GM18951 (cell line): ENCODE measurements around the gene CPA4.
"Not testable (repeated sequence)": the region's sequence is repeated elsewhere in the genome, so short reads cannot be mapped to it uniquely, and the experiment has no call there.

ENCODE experiments used
- POLR2A ChIP-seq: IDR thresholded peaks from 4 replicates; pipeline ENCODE4 v1.6.1; 2011; ENCODE audit warnings: mild to moderate bottlenecking; ENCODE audit not compliant: insufficient read length, insufficient read depth; ENCODE audit errors: extremely low read depth
- in situ Hi-C: fragments of 300-500 bp; cut with MboI; formaldehyde crosslinking; loops from one replicate; pipeline ENCODE4 v1.12.0; 2022; ENCODE audit warnings: low sequenced_read_pairs, mixed read lengths, inconsistent platforms; ENCODE audit not compliant: unreplicated experiment

Gene CPA4

DNA sequence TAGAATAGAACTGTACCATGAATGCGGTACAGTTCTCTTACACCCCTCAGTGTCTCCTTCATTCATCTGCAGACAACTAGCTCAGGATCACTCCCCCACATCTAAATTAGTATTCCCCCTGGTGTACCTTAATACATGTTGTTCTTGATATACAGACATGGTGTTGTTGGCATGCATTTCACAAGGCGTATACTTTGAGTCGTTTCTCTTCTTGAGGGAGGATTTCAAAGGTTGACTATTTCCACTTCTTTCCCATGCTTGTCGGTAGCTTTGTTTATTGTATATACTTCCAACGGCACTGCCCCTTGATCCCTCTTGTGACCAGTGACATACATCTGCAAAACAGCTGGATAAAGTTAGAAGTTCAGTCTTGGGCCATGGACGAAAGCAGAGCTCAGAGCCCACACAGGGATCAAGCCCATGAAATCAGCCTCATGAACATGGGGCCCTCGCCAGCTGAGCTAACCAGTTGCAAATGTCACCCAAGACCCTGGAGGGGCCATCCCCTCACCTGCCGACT is 8.6 kb downstream of the CPA4 start:
- in situ Hi-C loops = no loop called here
- no peak for TF ChIP-seq POLR2A

DNA sequence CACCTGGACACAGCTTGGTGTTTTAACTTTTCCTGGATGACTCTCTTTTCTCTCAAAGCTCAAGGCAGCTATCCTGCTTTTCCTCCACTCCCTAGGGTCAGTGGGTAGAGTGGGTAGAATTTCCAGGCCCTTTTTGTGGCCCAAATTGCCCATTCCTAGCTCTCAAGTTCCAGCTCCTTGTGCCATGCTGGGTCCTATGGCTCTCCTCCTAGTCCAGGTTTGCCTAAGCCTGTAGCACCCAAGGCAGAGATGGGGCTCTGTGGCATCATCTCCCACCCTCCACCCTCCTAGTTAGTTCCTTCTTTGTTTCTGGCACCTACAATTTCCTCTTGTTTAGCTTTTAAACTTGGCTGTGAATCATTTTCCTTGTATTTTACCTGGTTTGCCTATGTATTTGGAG is 9.7 kb downstream of the CPA4 start:
- in situ Hi-C loops = no loop called here
- no peak for TF ChIP-seq POLR2A

DNA sequence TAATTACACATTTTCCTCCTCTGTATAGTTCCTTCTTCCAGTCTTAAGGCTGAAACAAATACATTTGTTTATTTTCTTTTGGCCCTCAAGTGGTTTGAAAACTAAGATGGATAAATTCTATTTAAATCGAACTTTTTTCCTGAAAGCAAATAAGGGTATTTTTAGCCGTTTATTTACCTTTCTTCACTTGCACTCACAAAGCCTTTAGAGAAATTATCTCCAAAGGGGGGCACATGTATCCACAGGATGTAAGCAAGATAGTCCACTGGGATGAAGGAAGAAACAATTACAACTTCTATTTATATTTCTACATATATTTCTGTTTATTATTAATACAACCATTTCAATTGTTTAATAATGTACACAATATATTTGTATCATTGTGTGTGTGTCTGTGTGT is 10.2 kb downstream of the CPA4 start:
- in situ Hi-C loops = no loop called here
- TF ChIP-seq POLR2A = no peak

DNA sequence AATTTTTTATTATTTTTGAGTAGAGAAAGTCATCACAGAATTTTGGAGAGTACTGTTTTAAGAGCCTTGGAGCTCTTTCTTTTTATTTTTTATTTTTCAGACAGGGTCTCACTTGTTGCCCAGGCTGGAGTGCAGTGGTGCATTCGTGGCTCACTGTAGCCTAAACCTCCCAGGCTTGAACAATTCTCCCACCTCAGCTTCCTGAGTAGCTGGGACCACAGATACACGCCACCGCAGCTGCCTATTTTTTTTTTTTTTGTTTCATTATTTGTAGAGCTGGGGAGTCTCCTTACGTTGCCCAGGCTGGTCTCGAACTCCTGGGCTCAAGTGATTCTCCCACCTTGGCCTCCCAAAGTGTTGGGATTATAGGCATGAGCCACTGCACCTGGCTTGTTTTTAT is 10.6 kb downstream of the CPA4 start:
- no peak for TF ChIP-seq POLR2A
- in situ Hi-C loops = no loop called here

DNA sequence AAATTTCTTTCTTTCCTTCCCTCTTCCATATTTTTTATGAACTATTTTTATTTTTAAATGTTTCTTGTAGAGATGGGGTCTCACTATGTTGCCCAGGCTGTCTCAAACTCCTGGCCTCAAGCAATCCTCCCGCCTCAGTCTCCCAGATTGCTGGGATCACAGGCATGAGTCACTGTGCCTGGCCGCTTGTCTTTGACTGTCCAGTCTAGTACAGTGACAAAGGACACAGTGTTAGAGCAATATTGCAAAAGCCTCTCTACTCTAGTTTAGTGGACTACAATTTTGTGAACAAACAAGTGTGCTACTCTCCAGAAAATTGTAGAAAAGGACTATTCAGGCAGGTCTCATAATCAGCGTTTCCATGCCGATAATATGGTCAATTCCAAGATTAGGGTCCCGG is 11.0 kb downstream of the CPA4 start:
- TF ChIP-seq POLR2A = no peak
- in situ Hi-C loops = no loop called here

DNA sequence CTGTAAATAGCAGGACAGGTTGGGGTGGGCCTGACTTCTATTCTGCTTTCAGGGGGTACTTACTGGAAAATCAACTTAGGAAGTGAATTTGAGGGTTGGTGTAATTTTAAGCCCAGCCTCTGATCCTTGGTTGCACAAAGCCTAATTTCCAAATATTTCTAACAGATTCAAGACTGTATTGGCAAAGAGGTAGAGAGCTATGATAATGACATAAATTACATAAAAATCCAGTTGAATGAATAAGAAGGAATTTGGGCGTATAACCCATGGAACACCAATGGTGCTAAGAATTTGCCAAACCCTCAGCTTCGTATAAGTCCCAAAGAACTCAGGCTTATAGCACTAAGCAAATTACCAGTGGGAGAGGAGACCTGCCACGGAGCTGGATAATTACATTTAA is 11.9 kb downstream of the CPA4 start:
- no peak for TF ChIP-seq POLR2A
- in situ Hi-C loops = no loop called here

DNA sequence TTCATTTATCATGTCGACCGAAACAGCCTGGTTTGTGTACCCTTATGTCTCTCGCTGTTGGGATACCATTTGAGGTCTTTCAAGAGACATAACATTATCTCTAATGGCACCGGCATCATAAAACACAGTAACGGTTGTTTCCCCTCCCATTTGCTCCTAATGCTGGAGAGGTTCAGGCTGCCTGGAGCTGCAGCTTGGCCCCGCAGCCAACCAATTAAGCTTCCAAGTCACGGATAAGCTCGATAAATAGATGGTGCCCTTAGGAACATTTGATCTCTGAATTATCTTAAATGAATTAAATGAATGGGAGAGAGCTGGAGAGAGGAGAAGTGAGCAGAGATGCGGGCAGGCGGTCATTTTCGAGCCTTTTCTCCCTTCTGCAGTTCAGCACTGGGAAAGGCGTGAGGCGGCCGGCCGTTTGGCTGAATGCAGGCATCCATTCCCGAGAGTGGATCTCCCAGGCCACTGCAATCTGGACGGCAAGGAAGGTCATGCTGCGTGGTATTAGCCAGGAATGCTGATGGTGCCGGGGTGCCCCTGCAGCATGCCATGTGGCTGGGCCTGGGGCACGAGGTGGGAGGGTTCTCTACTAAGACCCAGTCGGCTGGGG is 12.6 kb downstream of the CPA4 start:
- TF ChIP-seq POLR2A = no peak
- in situ Hi-C loops = no loop called here

DNA sequence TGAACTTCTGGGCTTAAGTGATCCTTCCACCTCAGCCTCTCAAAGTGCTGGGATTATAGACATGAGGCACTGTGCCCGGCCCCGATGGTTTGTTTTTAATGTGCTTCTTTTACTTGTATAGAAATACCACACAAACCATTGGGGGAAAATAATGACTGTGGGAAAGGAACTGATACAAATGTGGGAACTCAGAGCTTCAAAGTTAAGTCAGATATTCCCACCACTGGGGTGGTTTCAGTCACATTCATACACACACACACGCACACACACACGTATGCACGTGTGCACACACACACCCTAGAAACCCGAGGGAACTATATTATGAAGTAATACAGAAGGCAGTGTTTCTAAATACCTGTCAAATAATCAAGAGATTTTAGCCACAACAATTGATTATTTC is 17.0 kb downstream of the CPA4 start:
- in situ Hi-C loops = no loop called here
- no peak for TF ChIP-seq POLR2A

DNA sequence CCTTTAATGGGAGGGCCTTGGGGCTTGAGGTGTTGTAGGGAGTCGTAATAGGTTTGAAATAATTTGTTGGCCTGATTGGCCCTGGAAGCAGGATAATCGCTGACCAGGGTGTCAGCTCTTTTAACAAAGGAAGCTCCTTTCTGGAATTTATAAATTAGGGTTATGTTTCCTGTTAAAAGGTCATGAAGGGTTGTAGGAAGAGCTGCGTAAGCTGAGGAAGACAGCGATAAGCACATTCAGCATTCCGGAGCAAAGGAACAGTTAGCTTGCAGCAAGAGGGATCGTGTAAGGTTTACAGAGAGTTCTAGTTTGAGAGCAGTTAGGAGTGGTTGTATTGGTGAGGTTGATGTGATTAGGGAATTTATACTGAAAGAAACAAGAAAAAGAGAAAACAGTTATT is 21.3 kb downstream of the CPA4 start:
- no peak for TF ChIP-seq POLR2A
- in situ Hi-C loops = no loop called here

DNA sequence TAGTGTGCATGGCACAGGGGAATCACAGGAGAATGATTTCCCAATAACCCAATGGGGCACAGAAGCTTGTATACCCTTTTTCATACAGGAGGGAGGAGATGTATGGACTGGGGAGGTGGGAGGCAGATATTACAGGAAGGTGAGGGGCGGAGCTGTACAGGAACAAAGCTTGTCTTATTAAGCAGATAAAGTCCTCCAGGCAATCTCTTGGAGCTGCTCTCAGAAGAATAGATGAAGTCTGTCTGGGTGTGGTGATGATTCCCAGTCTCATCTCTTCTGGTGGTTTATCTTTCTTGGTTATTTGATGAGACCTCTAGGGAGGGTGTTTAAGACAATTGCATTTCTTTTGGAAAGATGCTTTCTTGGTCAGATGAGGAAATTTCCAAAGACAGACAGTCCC is 26.6 kb downstream of the CPA4 start:
- no peak for TF ChIP-seq POLR2A
- in situ Hi-C loops = no loop called here

DNA sequence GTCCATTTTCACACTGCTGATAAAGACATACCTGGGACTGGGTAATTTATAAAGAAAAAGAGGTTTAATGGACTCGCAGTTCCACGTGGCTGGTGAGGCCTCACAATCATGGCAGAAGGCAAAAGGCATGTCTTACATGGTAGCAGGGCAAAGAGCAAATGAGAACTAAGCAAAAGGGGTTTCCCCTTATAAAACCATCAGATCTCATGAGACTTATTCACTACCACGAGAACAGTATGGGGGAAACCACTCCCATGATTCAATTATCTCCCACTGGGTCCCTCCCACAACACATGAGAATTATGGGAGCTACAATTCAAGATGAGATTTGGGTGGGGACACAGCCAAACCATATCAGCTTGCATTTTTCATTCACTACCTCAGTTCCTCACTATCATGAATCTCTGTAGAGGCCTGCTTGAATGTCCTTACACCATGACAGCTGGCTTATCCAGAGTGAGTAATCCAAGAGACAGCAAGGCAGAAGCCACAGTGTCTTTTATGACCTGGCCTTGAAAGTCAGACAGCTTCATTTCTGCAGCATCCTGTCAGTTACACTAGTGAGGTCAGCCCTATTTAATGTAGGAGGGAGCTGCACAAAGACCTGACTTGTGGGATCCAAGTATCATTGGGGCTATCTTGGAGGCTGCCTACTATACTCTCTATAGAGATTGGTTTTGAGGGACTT is 28.7 kb downstream of the CPA4 start:
- in situ Hi-C loops = not testable (repeated sequence)

DNA sequence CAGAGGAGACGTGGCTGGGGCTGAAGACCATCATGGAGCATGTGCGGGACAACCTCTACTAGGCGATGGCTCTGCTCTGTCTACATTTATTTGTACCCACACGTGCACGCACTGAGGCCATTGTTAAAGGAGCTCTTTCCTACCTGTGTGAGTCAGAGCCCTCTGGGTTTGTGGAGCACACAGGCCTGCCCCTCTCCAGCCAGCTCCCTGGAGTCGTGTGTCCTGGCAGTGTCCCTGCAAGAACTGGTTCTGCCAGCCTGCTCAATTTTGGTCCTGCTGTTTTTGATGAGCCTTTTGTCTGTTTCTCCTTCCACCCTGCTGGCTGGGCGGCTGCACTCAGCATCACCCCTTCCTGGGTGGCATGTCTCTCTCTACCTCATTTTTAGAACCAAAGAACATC is 29.7 kb downstream of the CPA4 start:
- in situ Hi-C loops = no loop called here
- no peak for TF ChIP-seq POLR2A

DNA sequence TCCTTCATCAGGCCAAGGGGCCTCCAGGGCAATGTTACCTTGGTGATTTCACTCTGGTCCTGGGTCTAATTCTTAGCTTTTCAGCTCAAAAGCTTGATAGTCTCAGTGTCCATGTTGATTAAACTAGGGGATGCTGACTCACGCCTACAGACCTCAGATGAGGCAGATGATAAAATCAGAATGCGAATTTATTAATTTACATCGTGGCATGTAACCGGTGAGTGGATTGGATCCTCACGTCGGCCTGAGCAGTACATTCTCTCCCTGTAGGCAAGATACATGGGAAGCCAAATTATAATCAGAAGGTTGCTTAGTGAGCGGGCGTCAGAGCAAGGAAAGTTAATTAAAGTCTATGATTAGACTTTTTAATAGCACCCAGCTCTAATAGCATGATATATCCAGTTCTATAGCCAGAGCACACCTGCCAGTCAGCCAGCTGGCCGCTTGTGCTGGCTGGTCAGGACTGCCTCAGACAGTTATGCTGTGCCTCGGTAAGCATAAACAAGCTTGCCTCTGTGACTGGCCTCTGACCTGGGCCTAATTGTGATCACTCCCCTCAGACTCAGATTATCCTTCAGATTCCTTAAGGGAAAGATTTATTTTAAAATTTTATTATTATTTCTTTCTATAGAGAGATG is 31.5 kb downstream of the CPA4 start:
- in situ Hi-C loops = no loop called here
- no peak for TF ChIP-seq POLR2A

DNA sequence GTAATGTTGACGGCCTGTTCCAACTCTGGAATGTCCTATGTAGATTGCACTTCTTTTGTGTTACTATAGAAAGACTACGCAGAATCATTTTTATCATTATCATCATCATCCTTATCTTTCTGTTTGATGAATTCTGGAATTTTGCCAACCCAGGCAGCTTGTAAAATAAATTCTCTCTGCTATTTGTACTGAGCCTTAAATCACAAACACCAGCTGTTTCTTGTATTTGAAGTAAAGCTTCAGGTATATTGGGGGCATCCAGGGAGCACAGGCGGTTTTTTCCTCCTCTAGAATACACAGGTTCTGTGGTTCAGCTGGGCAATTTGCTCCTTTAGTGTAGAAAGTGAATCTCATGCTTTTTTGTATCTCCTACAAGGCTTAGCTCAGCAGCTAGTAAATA is 36.7 kb downstream of the CPA4 start:
- in situ Hi-C loops = no loop called here
- no peak for TF ChIP-seq POLR2A
